ENCODE data around the gene UROC1. TPM values are rescaled to one million over a fixed set of nuclear protein-coding genes. Genes with fewer than 3 reads are reported as not detected.

Gene UROC1
- total RNA-seq, 3 donors from 2014 or later: not detected

DNA sequence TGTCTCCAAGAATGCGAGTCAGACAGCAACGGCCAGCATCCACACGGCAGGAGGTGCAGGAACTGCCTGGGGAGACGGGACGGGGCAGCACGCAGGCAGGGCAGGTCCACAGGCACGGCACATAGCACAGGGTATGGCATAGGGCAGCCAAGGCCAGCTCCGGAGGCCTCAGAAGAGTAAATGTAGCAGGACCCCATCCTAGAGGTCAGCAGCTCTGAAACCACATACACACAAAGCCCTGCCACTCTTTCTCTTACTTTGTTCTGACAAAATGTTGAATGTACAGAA lies 68.7 kb downstream of the UROC1 start:
- no peaks in the 10 kb centered on the region for H3K9me3 ChIP-seq
- H3K4me1 ChIP-seq: no peaks in the 10 kb centered on the region
- intact Hi-C loops (cut with DNase I; ENCODE audit: low total_unique reads): no loop called here
- no peak for DNase-seq (ENCODE audit: low spot score in 2 of 2)
- peaks cover 8% of the 10 kb centered on the region for H3K36me3 ChIP-seq
- TF ChIP-seq, protein P1, sequence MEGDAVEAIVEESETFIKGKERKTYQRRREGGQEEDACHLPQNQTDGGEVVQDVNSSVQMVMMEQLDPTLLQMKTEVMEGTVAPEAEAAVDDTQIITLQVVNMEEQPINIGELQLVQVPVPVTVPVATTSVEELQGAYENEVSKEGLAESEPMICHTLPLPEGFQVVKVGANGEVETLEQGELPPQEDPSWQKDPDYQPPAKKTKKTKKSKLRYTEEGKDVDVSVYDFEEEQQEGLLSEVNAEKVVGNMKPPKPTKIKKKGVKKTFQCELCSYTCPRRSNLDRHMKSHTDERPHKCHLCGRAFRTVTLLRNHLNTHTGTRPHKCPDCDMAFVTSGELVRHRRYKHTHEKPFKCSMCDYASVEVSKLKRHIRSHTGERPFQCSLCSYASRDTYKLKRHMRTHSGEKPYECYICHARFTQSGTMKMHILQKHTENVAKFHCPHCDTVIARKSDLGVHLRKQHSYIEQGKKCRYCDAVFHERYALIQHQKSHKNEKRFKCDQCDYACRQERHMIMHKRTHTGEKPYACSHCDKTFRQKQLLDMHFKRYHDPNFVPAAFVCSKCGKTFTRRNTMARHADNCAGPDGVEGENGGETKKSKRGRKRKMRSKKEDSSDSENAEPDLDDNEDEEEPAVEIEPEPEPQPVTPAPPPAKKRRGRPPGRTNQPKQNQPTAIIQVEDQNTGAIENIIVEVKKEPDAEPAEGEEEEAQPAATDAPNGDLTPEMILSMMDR (IDR thresholded peaks at IDR 0.05): no peak
- TF ChIP-seq POLR2A (IDR thresholded peaks at IDR 0.05) (no peak), POLR2AphosphoS5 (IDR thresholded peaks at IDR 0.05) (no peak)
- H3K4me3 ChIP-seq: no peak overlapping the region
- H3K27me3 ChIP-seq: no peaks in the 10 kb centered on the region
- no peak overlapping the region for H3K27ac ChIP-seq

DNA sequence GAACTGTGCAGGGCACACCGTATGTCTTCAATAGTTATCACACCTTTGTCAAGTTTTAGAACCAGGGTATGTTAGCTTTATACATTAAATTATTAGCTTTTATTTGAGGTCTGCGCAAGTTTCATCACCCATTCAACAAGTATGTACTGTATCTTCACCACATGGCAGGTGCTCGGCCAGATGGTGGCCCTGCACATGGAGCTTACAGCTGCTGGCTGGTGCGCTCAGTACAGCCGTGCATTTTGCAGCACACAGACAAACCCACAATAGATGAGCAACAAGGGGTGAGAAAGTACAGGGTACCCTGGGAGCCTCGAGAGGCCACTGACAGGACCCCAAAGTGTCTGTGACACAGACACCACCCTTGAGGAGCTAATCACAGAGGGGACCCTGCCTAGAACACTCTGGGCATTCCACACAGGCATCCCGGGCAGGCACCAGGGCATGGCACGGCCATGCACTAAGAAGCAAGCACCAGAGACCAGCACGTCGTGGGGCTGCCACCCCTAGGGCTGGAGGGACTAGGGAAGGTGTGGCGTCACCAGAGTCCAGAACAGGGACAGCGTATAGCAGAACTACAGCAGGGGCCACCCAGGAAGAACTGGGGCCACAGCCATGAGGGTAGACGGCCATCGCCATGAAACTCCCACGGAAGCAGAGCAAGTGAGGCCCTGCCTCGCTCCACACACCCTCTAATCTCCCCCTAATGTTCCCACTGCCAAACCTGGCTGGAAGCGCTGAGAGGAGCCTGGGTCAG lies 69.3 kb downstream of the UROC1 start:
- intact Hi-C loops (cut with DNase I; ENCODE audit: low total_unique reads): no loop called here
- H3K27ac ChIP-seq: no peak overlapping the region
- DNase-seq (ENCODE audit: low spot score in 2 of 2): no peak

DNA sequence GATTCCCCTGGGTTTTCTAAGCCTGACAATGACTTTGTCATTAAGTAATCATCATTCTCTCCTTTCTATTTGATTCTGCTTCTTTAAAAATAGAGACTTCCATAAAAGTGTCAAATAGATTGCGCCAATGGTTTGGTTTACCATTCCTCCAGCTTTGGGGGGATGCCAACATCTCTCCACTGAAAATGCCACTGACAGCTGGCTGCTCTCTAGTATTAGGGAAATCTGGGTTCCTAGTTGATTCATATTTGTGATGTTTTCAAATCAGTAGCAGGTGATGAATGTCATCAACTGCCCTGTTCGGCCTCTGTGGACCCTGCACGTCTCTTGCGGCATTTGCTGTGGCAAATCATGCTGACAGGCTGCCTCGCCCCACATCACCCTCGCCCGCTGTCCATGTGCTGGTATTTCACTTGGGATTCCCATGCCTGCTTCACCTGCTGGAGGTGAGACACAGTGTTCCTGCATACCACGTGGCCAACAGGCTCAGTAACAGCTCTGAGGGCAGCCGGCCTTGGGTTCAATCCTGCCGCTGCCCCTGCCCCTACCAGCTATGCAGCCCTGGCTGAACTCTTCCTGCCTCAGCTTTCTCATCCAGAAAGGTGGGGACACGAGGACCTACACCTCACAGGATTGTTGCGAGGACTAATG lies 70.0 kb downstream of the UROC1 start:
- no peaks in the 10 kb centered on the region for H3K4me1 ChIP-seq
- H3K36me3 ChIP-seq: peaks cover 7% of the 10 kb centered on the region
- no peak overlapping the region for H3K27ac ChIP-seq
- no peaks in the 10 kb centered on the region for H3K9me3 ChIP-seq
- no peaks in the 10 kb centered on the region for H3K27me3 ChIP-seq
- no peak for DNase-seq (ENCODE audit: low spot score in 2 of 2)
- intact Hi-C loops (cut with DNase I; ENCODE audit: low total_unique reads): no loop called here
- TF ChIP-seq, protein P1 (IDR thresholded peaks at IDR 0.05): no peak
- no peak for TF ChIP-seq POLR2AphosphoS5 (IDR thresholded peaks at IDR 0.05)
- no peak for TF ChIP-seq POLR2A (IDR thresholded peaks at IDR 0.05)
- no peak overlapping the region for H3K4me3 ChIP-seq

More for the DNA sequence above, 69.3 kb downstream of the UROC1 start:
- H3K4me3 ChIP-seq: no peak overlapping the region
- no peaks in the 10 kb centered on the region for H3K4me1 ChIP-seq
- H3K9me3 ChIP-seq: no peaks in the 10 kb centered on the region
- H3K36me3 ChIP-seq: peaks cover 7% of the 10 kb centered on the region
- H3K27me3 ChIP-seq: no peaks in the 10 kb centered on the region
- no peak for TF ChIP-seq POLR2A (IDR thresholded peaks at IDR 0.05)
- TF ChIP-seq, protein P1 (IDR thresholded peaks at IDR 0.05): no peak
- no peak for TF ChIP-seq POLR2AphosphoS5 (IDR thresholded peaks at IDR 0.05)

DNA sequence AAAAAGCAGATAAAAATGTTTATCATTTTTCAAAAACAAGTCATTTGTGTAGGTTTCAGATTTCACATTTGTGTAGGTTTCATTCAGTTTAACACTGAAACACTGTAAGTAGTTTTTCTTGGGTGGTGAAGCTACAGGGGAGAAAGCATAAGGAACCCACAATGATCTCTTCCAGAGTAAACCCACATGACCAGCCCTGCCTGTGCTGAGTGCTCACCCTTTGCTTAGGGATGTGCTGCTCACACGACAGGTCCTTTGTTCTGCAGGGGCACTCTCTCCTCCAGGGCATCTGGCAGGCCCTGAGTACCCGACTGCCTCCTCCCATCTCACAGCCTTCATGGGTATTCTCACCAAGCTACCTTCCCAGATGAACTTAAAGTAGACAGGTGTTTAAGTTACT lies 70.8 kb downstream of the UROC1 start:
- Histone ChIP-seq H3K36me3 (peaks cover 7% of the 10 kb centered on the region), H3K27ac (no peak overlapping the region), H3K27me3 (no peaks in the 10 kb centered on the region), H3K4me1 (no peaks in the 10 kb centered on the region), H3K4me3 (no peak overlapping the region), H3K9me3 (no peaks in the 10 kb centered on the region)
- DNase-seq (ENCODE audit: low spot score in 2 of 2): no peak
- TF ChIP-seq POLR2AphosphoS5 (IDR thresholded peaks at IDR 0.05) (no peak), POLR2A (IDR thresholded peaks at IDR 0.05) (no peak)
- TF ChIP-seq, protein P1 (IDR thresholded peaks at IDR 0.05): no peak
- intact Hi-C loops (cut with DNase I; ENCODE audit: low total_unique reads): no loop called here

DNA sequence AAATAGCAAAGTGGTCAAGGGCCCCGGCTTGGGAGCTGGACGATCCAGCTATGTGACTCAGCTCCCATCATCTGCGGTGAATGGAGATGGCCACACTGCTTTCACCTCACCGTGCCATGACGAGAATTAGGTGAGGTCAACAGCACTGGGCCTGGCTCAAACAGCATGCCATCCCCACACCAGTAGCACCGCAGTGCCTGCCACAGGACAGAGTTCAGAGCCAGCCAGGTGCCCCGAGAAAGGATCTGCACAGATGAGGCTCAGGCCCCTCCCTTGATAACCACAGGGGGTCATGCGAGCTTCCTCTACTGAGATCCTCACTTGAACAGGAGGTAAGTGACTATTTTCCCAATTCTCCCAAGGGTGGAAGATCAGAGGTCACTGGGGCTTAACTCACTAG lies 71.3 kb downstream of the UROC1 start:
- no peak for TF ChIP-seq POLR2A (IDR thresholded peaks at IDR 0.05)
- TF ChIP-seq POLR2AphosphoS5 (IDR thresholded peaks at IDR 0.05): no peak
- TF ChIP-seq, protein P1 (IDR thresholded peaks at IDR 0.05): no peak
- no peaks in the 10 kb centered on the region for H3K27me3 ChIP-seq
- no peaks in the 10 kb centered on the region for H3K9me3 ChIP-seq
- no peak overlapping the region for H3K27ac ChIP-seq
- H3K4me3 ChIP-seq: no peak overlapping the region
- intact Hi-C loops (cut with DNase I; ENCODE audit: low total_unique reads): no loop called here
- peaks cover 2% of the 10 kb centered on the region for H3K36me3 ChIP-seq
- no peak for DNase-seq (ENCODE audit: low spot score in 2 of 2)
- no peaks in the 10 kb centered on the region for H3K4me1 ChIP-seq

All from breast epithelium (tissue), 4 donors.